ENCODE data around the gene NT5C2. TPM values are rescaled to one million over a fixed set of nuclear protein-coding genes. Genes with fewer than 3 reads are reported as not detected.
"Not testable (repeated sequence)": the region's sequence is repeated elsewhere in the genome, so short reads cannot be mapped to it uniquely, and the experiment has no call there.

The NT5C2 gene
- total RNA-seq, 1 donor, result 62.2 TPM

GRCh38 chr10:103155471-103156085 lies 37.5 kb downstream of the NT5C2 start:
- H3K4me3 ChIP-seq (ENCODE audit: low read length), result no peak overlapping the region
- no peaks in the 10 kb centered on the region for H3K27me3 ChIP-seq (ENCODE audit: insufficient read depth, low read length)
- H3K9me3 ChIP-seq (ENCODE audit: low read depth, low read length), result no peaks in the 10 kb centered on the region
- peaks cover 20% of the 10 kb centered on the region for H3K4me1 ChIP-seq (ENCODE audit: insufficient read depth, low read length)

- H3K9me3 ChIP-seq (ENCODE audit: low read depth, low read length), result no peaks in the 10 kb centered on the region
- H3K27me3 ChIP-seq (ENCODE audit: insufficient read depth, low read length), result no peaks in the 10 kb centered on the region
- H3K4me1 ChIP-seq (ENCODE audit: insufficient read depth, low read length), result peaks cover 20% of the 10 kb centered on the region
- no peak overlapping the region for H3K4me3 ChIP-seq (ENCODE audit: low read length)
These were observed 38.4 kb downstream of the NT5C2 start for GRCh38 chr10:103154521-103155299.

- Histone ChIP-seq H3K4me1 (ENCODE audit: insufficient read depth, low read length) (peaks cover 20% of the 10 kb centered on the region), H3K27me3 (ENCODE audit: insufficient read depth, low read length) (no peaks in the 10 kb centered on the region), H3K4me3 (ENCODE audit: low read length) (no peak overlapping the region), H3K9me3 (ENCODE audit: low read depth, low read length) (no peaks in the 10 kb centered on the region)
These were observed 39.5 kb downstream of the NT5C2 start for GRCh38 chr10:103153302-103154197.

GRCh38 chr10:103149991-103150622 lies 43.0 kb downstream of the NT5C2 start:
- Histone ChIP-seq H3K4me3 (ENCODE audit: low read length) (no peak overlapping the region), H3K27me3 (ENCODE audit: insufficient read depth, low read length) (no peaks in the 10 kb centered on the region), H3K9me3 (ENCODE audit: low read depth, low read length) (no peaks in the 10 kb centered on the region), H3K4me1 (ENCODE audit: insufficient read depth, low read length) (peaks cover 12% of the 10 kb centered on the region)

- Histone ChIP-seq H3K4me1 (ENCODE audit: insufficient read depth, low read length) (no peaks in the 10 kb centered on the region), H3K9me3 (ENCODE audit: low read depth, low read length) (no peaks in the 10 kb centered on the region), H3K4me3 (ENCODE audit: low read length) (no peak overlapping the region), H3K27me3 (ENCODE audit: insufficient read depth, low read length) (no peaks in the 10 kb centered on the region)
These were observed 45.4 kb downstream of the NT5C2 start for GRCh38 chr10:103147645-103148044.

- Histone ChIP-seq H3K4me1 (ENCODE audit: insufficient read depth, low read length) (no peaks in the 10 kb centered on the region), H3K4me3 (ENCODE audit: low read length) (no peak overlapping the region), H3K27me3 (ENCODE audit: insufficient read depth, low read length) (no peaks in the 10 kb centered on the region), H3K9me3 (ENCODE audit: low read depth, low read length) (no peaks in the 10 kb centered on the region)
These were observed 47.1 kb downstream of the NT5C2 start for GRCh38 chr10:103145860-103146466.

GRCh38 chr10:103145046-103145445 lies 48.0 kb downstream of the NT5C2 start:
- no peaks in the 10 kb centered on the region for H3K4me1 ChIP-seq (ENCODE audit: insufficient read depth, low read length)
- H3K4me3 ChIP-seq (ENCODE audit: low read length), result no peak overlapping the region
- H3K27me3 ChIP-seq (ENCODE audit: insufficient read depth, low read length), result no peaks in the 10 kb centered on the region
- H3K9me3 ChIP-seq (ENCODE audit: low read depth, low read length), result no peaks in the 10 kb centered on the region

- H3K4me3 ChIP-seq (ENCODE audit: low read length), result no peak overlapping the region
- no peaks in the 10 kb centered on the region for H3K9me3 ChIP-seq (ENCODE audit: low read depth, low read length)
- H3K4me1 ChIP-seq (ENCODE audit: insufficient read depth, low read length), result no peaks in the 10 kb centered on the region
- no peaks in the 10 kb centered on the region for H3K27me3 ChIP-seq (ENCODE audit: insufficient read depth, low read length)
These were observed 49.0 kb downstream of the NT5C2 start for GRCh38 chr10:103144041-103144440.

- not testable (repeated sequence) for H3K4me1 ChIP-seq (ENCODE audit: insufficient read depth, low read length); H3K27me3 ChIP-seq (ENCODE audit: insufficient read depth, low read length); H3K9me3 ChIP-seq (ENCODE audit: low read depth, low read length); H3K4me3 ChIP-seq (ENCODE audit: low read length)
These were observed 49.4 kb downstream of the NT5C2 start for GRCh38 chr10:103143641-103144040.

- Histone ChIP-seq H3K4me3 (ENCODE audit: low read length) (no peak overlapping the region), H3K9me3 (ENCODE audit: low read depth, low read length) (no peaks in the 10 kb centered on the region), H3K27me3 (ENCODE audit: insufficient read depth, low read length) (no peaks in the 10 kb centered on the region), H3K4me1 (ENCODE audit: insufficient read depth, low read length) (no peaks in the 10 kb centered on the region)
These were observed 51.1 kb downstream of the NT5C2 start for GRCh38 chr10:103141950-103142349.

GRCh38 chr10:103140469-103140868 lies 52.6 kb downstream of the NT5C2 start:
- Histone ChIP-seq H3K4me1 (ENCODE audit: insufficient read depth, low read length) (no peaks in the 10 kb centered on the region), H3K9me3 (ENCODE audit: low read depth, low read length) (no peaks in the 10 kb centered on the region), H3K27me3 (ENCODE audit: insufficient read depth, low read length) (no peaks in the 10 kb centered on the region), H3K4me3 (ENCODE audit: low read length) (no peak overlapping the region)

GRCh38 chr10:103139803-103140202 lies 53.3 kb downstream of the NT5C2 start:
- Histone ChIP-seq H3K4me1 (ENCODE audit: insufficient read depth, low read length) (no peaks in the 10 kb centered on the region), H3K4me3 (ENCODE audit: low read length) (no peak overlapping the region), H3K27me3 (ENCODE audit: insufficient read depth, low read length) (no peaks in the 10 kb centered on the region), H3K9me3 (ENCODE audit: low read depth, low read length) (no peaks in the 10 kb centered on the region)

GRCh38 chr10:103135168-103135567 lies 57.9 kb downstream of the NT5C2 start:
- H3K27me3 ChIP-seq (ENCODE audit: insufficient read depth, low read length); H3K4me3 ChIP-seq (ENCODE audit: low read length); H3K4me1 ChIP-seq (ENCODE audit: insufficient read depth, low read length); H3K9me3 ChIP-seq (ENCODE audit: low read depth, low read length): not testable (repeated sequence)

GRCh38 chr10:103130910-103131309 lies 62.2 kb downstream of the NT5C2 start:
- Histone ChIP-seq H3K4me1 (ENCODE audit: insufficient read depth, low read length) (no peaks in the 10 kb centered on the region), H3K9me3 (ENCODE audit: low read depth, low read length) (no peaks in the 10 kb centered on the region), H3K27me3 (ENCODE audit: insufficient read depth, low read length) (no peaks in the 10 kb centered on the region), H3K4me3 (ENCODE audit: low read length) (no peak overlapping the region)
